ENCODE measurements around the gene MT2A. TPM values are rescaled to one million over a fixed set of nuclear protein-coding genes. Genes with fewer than 3 reads are reported as not detected.
"Not testable (repeated sequence)": the region's sequence is repeated elsewhere in the genome, so short reads cannot be mapped to it uniquely, and the experiment has no call there.

MT2A gene
- total RNA-seq, 1 experiment from 2014 or later: 673 TPM

GRCh38 chr16:56623184-56623583, 14.8 kb downstream of the MT2A start:
- POLR2A ChIA-PET; BruUV-seq (replicated peaks); CTCF ChIA-PET; ATAC-seq; DNase-seq (ENCODE audit: low read depth, low spot score); H3K36me3 ChIP-seq (ENCODE audit: control insufficient read depth, insufficient read depth, low read length); H3K27me3 ChIP-seq (ENCODE audit: control insufficient read depth, insufficient read depth, low read length); intact Hi-C loops (cut with micrococcal nuclease; ENCODE audit: unreplicated experiment); in situ Hi-C loops (cut with HindIII; ENCODE audit: low pct_unique_long_range_greater_than_20kb, low sequenced_read_pairs); H3K4me3 ChIP-seq (ENCODE audit: low read depth in 2 of 2, low read length in 2 of 2); H3K9me3 ChIP-seq (ENCODE audit: control insufficient read depth, insufficient read depth, low read depth, low read length): not testable (repeated sequence)
- H3K4me1 ChIP-seq (ENCODE audit: control insufficient read depth, insufficient read depth, low read length): peaks cover 12% of the 10 kb centered on the region
- 0 out of 2 replicates have a peak overlapping the region, but pooled peaks have one; percentile 23 for H3K27ac ChIP-seq (ENCODE audit: low read length)

- peaks cover 17% of the 10 kb centered on the region for H3K4me1 ChIP-seq (ENCODE audit: control insufficient read depth, insufficient read depth, low read length)
- no peak overlapping the region for H3K4me3 ChIP-seq (ENCODE audit: low read depth in 2 of 2, low read length in 2 of 2)
- BruUV-seq (replicated peaks): TSS peak; percentile 60
- no peaks in the 10 kb centered on the region for H3K27me3 ChIP-seq (ENCODE audit: control insufficient read depth, insufficient read depth, low read length)
- DNase-seq (ENCODE audit: low read depth, low spot score) (no peak), ATAC-seq (no peak)
- intact Hi-C loops (cut with micrococcal nuclease; ENCODE audit: unreplicated experiment) (no loop called here), in situ Hi-C loops (cut with HindIII; ENCODE audit: low pct_unique_long_range_greater_than_20kb, low sequenced_read_pairs) (no loop called here)
- TF ChIP-seq TCF7L2 (IDR thresholded peaks at IDR 0.05; ENCODE audit: low read depth, low read length): no peak
- no peak for TF ChIP-seq CTCF (IDR thresholded peaks at IDR 0.05)
- no peak for TF ChIP-seq POLR2AphosphoS5 (IDR thresholded peaks at IDR 0.05; ENCODE audit: low read depth, low read length)
- TF ChIP-seq, protein P1, sequence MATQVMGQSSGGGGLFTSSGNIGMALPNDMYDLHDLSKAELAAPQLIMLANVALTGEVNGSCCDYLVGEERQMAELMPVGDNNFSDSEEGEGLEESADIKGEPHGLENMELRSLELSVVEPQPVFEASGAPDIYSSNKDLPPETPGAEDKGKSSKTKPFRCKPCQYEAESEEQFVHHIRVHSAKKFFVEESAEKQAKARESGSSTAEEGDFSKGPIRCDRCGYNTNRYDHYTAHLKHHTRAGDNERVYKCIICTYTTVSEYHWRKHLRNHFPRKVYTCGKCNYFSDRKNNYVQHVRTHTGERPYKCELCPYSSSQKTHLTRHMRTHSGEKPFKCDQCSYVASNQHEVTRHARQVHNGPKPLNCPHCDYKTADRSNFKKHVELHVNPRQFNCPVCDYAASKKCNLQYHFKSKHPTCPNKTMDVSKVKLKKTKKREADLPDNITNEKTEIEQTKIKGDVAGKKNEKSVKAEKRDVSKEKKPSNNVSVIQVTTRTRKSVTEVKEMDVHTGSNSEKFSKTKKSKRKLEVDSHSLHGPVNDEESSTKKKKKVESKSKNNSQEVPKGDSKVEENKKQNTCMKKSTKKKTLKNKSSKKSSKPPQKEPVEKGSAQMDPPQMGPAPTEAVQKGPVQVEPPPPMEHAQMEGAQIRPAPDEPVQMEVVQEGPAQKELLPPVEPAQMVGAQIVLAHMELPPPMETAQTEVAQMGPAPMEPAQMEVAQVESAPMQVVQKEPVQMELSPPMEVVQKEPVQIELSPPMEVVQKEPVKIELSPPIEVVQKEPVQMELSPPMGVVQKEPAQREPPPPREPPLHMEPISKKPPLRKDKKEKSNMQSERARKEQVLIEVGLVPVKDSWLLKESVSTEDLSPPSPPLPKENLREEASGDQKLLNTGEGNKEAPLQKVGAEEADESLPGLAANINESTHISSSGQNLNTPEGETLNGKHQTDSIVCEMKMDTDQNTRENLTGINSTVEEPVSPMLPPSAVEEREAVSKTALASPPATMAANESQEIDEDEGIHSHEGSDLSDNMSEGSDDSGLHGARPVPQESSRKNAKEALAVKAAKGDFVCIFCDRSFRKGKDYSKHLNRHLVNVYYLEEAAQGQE (IDR thresholded peaks at IDR 0.05; ENCODE audit: insufficient read depth in 1 of 2, low read depth in 2 of 2, low read length in 1 of 2): no peak
- no peak for TF ChIP-seq SIN3A (IDR thresholded peaks at IDR 0.05; ENCODE audit: borderline replicate concordance, insufficient read depth, low read depth, low read length)
- CTCF ChIA-PET: interaction anchor here (0.7 to 0.9 kb wide), 2 partner anchors 20 to 29 kb away, joined by 4 to 5 read pairs; no protein-coding TSS in a partner anchor
- H3K36me3 ChIP-seq (ENCODE audit: control insufficient read depth, insufficient read depth, low read length): no peaks in the 10 kb centered on the region; the same call in 1 of the 2 replicates
- H3K27ac ChIP-seq (ENCODE audit: low read length): no peak overlapping the region; the same call in 1 of the 2 replicates
- H3K9me3 ChIP-seq (ENCODE audit: control insufficient read depth, insufficient read depth, low read depth, low read length): no peaks in the 10 kb centered on the region
- POLR2A ChIA-PET: interaction anchor here (0.5 kb wide), 1 partner anchor 1949 kb away, joined by 4 read pairs; no protein-coding TSS in a partner anchor
Observed at GRCh38 chr16:56623637-56624036, 15.3 kb downstream of the MT2A start.

- TF ChIP-seq TCF7L2 (IDR thresholded peaks at IDR 0.05; ENCODE audit: low read depth, low read length) (no peak), SIN3A (IDR thresholded peaks at IDR 0.05; ENCODE audit: borderline replicate concordance, insufficient read depth, low read depth, low read length) (no peak; the same call in 1 of the 2 replicates), CTCF (IDR thresholded peaks at IDR 0.05) (no peak), POLR2AphosphoS5 (IDR thresholded peaks at IDR 0.05; ENCODE audit: low read depth, low read length) (peak; percentile 99)
- TF ChIP-seq, protein P1 (IDR thresholded peaks at IDR 0.05; ENCODE audit: insufficient read depth in 1 of 2, low read depth in 2 of 2, low read length in 1 of 2): 0 out of 4 replicates have a peak, but pooled peaks of 1 of the 2 experiments have one; percentile 14
- BruUV-seq (replicated peaks): no TSS peak
- DNase-seq (ENCODE audit: low read depth, low spot score): no peak
Observed at GRCh38 chr16:56625140-56625942, 17.0 kb downstream of the MT2A start, which contains the start of gene MT1E. TSS of gene MT1E (plus strand) at chr16:56625781. CDS start at chr16:56625852, 71 bp downstream.

More at GRCh38 chr16:56625140-56625942, 17.0 kb downstream of the MT2A start, which contains the start of gene MT1E:
- Histone ChIP-seq H3K27ac (ENCODE audit: low read length) (peak within 1 kb of the TSS; percentile 89), H3K4me1 (ENCODE audit: control insufficient read depth, insufficient read depth, low read length) (peaks cover 17% of the 10 kb centered on the region), H3K9me3 (ENCODE audit: control insufficient read depth, insufficient read depth, low read depth, low read length) (no peaks in the 10 kb centered on the region), H3K36me3 (ENCODE audit: control insufficient read depth, insufficient read depth, low read length) (no peaks in the 10 kb centered on the region; the same call in 1 of the 2 replicates), H3K4me3 (ENCODE audit: low read depth in 2 of 2, low read length in 2 of 2) (peak within 1 kb of the TSS; percentile 57 to 72), H3K27me3 (ENCODE audit: control insufficient read depth, insufficient read depth, low read length) (no peaks in the 10 kb centered on the region)
- POLR2A ChIA-PET: interaction anchor here (0.6 to 1.0 kb wide), 4 partner anchors 18 to 77 kb away, joined by 3 to 4 read pairs (median 4); no protein-coding TSS in a partner anchor
- in situ Hi-C loops (cut with HindIII; ENCODE audit: low pct_unique_long_range_greater_than_20kb, low sequenced_read_pairs): no loop called here
- CTCF ChIA-PET: interaction anchor here (0.6 to 1.3 kb wide), 4 partner anchors 17 to 32 kb away, joined by 3 read pairs; partner anchors contain the start of gene MT2A
- intact Hi-C loops (cut with micrococcal nuclease; ENCODE audit: unreplicated experiment): no loop called here
- peak; percentile 87 for ATAC-seq
